ENCODE data around the gene ALG14.
A peak's percentile ranks its signal among the peaks of the same experiment; 100 is the strongest.
"Not testable (repeated sequence)": the region's sequence is repeated elsewhere in the genome, so short reads cannot be mapped to it uniquely, and the experiment has no call there.

The ALG14 gene

DNA sequence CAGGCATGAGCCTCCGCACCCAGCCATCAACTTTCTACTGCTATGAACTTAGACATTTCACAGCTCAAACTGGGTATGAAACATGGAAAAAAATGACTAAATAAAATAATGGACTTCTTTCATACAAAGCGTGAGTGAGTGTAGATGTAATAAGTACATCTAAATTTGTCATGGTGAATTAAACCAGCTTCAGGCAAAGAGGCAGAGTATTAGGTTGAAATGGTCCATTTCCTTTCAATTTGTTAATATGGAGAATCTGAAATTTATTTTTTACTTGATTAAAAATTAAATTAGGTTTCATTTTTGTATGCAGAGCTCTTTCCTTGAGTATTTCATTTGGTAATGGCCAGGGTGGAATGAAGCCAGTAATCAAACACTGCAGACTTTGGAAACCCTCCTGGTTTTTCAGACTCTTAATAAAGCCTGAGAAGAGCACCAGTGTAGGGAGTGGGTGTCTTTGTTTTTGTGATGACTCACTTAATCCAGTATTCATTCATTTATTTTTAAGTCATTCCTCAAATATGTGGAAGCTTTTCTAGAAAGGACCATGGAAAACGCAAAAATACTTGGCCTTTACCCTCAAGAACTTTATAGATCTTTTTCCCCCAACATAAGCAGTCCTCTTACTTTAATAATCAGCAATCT is 49.2 kb downstream of the ALG14 start:
- Mint-ChIP-seq H3K4me1 (peaks cover 40% of the 10 kb centered on the region), H3K27ac (peak overlapping the region; percentile 27 to 94 (median 87)), H3K36me3 (ENCODE audit: low read depth) (peaks cover 50% of the 10 kb centered on the region), H3K9me3 (peaks cover 5% of the 10 kb centered on the region), H3K4me3 (peak overlapping the region in 1 of 3 experiments; percentile 41), H3K27me3 (ENCODE audit: low read depth) (no peaks in the 10 kb centered on the region)
- TF ChIP-seq, protein P1, sequence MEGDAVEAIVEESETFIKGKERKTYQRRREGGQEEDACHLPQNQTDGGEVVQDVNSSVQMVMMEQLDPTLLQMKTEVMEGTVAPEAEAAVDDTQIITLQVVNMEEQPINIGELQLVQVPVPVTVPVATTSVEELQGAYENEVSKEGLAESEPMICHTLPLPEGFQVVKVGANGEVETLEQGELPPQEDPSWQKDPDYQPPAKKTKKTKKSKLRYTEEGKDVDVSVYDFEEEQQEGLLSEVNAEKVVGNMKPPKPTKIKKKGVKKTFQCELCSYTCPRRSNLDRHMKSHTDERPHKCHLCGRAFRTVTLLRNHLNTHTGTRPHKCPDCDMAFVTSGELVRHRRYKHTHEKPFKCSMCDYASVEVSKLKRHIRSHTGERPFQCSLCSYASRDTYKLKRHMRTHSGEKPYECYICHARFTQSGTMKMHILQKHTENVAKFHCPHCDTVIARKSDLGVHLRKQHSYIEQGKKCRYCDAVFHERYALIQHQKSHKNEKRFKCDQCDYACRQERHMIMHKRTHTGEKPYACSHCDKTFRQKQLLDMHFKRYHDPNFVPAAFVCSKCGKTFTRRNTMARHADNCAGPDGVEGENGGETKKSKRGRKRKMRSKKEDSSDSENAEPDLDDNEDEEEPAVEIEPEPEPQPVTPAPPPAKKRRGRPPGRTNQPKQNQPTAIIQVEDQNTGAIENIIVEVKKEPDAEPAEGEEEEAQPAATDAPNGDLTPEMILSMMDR (IDR thresholded peaks at IDR 0.05; ENCODE audit: unreplicated experiment in 3 of 3): no peak

DNA sequence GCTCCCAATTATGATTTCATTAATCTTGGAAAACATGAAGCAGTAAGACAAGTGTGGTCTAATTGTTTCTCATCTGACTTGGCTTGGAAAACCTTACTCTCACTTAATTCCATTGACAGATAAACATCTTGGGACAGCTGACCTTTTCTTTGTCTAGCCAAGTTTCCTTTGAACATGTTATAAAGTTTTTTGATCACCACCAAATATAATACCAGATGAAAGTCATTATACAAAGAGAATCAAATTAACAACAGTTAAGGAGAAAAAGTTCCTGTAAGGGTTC is 50.2 kb downstream of the ALG14 start:
- H3K27ac Mint-ChIP-seq: peak overlapping the region; percentile 80 to 94 (median 88)
- H3K4me1 Mint-ChIP-seq: peaks cover 46% of the 10 kb centered on the region
- H3K27me3 Mint-ChIP-seq (ENCODE audit: low read depth): no peaks in the 10 kb centered on the region
- TF ChIP-seq, protein P1 (IDR thresholded peaks at IDR 0.05; ENCODE audit: unreplicated experiment in 3 of 3): no peak
- peaks cover 5% of the 10 kb centered on the region for H3K9me3 Mint-ChIP-seq
- H3K36me3 Mint-ChIP-seq (ENCODE audit: low read depth): peaks cover 43% of the 10 kb centered on the region
- H3K4me3 Mint-ChIP-seq: no peak overlapping the region

DNA sequence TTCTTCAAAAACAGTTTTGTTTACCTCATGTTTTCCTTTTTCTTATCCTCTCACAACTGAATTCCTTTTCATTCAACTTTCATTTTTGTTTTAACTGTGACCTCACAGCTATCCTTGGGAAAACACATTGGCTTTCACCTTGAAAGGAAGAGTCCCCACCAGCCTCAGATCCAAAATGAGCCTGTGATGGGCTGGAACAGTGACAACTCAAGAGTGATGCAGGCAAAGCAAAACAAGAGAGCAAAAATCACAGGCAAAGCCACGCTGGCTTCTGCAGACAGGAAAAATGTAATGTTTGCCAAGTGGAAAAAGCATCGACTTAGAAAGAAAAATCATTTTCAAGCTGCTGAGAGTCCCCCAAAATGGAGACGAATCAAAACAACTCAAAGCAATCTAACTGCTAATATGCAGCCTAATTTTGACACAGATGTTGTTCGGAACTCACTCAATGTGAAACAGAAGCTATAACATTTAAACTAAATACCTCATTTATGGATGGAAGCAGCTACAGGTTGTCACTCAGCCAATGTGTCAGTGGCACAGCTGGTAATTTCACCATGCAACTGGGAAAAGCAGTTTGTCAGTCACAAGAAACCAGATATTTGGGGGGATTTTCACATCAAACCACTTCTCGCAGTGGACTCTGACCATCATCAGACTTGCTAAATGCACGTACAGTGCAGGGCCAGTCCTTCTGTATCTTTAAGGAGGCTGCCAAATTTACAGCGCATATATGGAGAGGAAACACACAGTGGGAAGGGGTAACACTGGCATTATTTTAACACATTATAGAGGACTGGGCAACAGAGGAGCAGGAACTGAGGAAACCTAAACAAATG is 50.7 kb downstream of the ALG14 start:
- no peaks in the 10 kb centered on the region for H3K27me3 Mint-ChIP-seq (ENCODE audit: low read depth)
- peak overlapping the region; percentile 80 to 94 (median 88) for H3K27ac Mint-ChIP-seq
- TF ChIP-seq, protein P1 (IDR thresholded peaks at IDR 0.05; ENCODE audit: unreplicated experiment in 3 of 3): no peak
- H3K4me3 Mint-ChIP-seq: peak overlapping the region in 2 of 3 experiments; percentile 30 to 35
- H3K4me1 Mint-ChIP-seq: peaks cover 51% of the 10 kb centered on the region
- peaks cover 38% of the 10 kb centered on the region for H3K36me3 Mint-ChIP-seq (ENCODE audit: low read depth)
- peaks cover 5% of the 10 kb centered on the region for H3K9me3 Mint-ChIP-seq

DNA sequence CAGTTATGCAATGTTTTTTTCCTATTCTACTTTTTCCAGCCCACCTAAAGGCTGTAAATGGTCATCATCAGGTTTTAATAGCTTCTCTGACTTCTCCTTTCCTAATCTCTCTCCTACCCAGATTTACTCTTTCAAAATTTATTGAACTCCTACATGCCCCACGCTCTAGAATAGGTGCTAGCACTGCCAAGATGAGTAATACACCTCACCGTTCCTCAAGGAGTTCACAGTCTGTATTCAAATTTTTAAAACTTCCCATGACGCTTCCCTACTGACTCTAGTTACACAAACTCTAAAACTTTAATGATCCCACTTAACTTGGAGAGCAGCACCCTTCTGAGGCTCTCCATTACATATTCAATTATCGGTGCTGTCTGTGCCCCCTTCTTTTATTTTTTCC is 51.6 kb downstream of the ALG14 start:
- Mint-ChIP-seq H3K4me3 (peak overlapping the region in 1 of 3 experiments; percentile 35), H3K27ac (peak overlapping the region; percentile 80 to 94 (median 88)), H3K4me1 (peaks cover 59% of the 10 kb centered on the region), H3K36me3 (ENCODE audit: low read depth) (peaks cover 29% of the 10 kb centered on the region), H3K9me3 (peaks cover 2% of the 10 kb centered on the region), H3K27me3 (ENCODE audit: low read depth) (no peaks in the 10 kb centered on the region)
- TF ChIP-seq, protein P1 (IDR thresholded peaks at IDR 0.05; ENCODE audit: unreplicated experiment in 3 of 3): no peak

DNA sequence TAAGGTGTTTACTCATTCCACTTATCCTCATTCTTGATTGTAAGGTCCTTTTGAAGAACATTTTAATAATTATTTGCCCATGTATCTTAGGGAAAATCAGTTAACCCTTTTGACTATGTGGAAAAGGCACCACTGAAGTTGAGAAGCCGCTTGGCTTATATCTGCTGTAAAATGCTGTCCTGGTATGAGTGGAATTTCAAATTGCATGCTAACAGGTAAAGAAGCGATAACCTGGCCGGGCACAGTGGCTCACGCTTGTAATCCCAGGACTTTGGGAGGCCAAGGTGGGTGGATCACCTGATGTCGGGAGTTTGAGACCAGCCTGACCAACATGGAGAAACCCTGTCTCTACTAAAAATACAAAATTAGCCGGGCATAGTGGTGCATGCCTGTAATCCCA is 53.3 kb downstream of the ALG14 start:
- peaks cover 74% of the 10 kb centered on the region for H3K4me1 Mint-ChIP-seq
- peaks cover 12% of the 10 kb centered on the region for H3K36me3 Mint-ChIP-seq (ENCODE audit: low read depth)
- H3K4me3 Mint-ChIP-seq; H3K27me3 Mint-ChIP-seq (ENCODE audit: low read depth); H3K9me3 Mint-ChIP-seq: not testable (repeated sequence)
- peak overlapping the region; percentile 83 to 96 (median 85) for H3K27ac Mint-ChIP-seq

DNA sequence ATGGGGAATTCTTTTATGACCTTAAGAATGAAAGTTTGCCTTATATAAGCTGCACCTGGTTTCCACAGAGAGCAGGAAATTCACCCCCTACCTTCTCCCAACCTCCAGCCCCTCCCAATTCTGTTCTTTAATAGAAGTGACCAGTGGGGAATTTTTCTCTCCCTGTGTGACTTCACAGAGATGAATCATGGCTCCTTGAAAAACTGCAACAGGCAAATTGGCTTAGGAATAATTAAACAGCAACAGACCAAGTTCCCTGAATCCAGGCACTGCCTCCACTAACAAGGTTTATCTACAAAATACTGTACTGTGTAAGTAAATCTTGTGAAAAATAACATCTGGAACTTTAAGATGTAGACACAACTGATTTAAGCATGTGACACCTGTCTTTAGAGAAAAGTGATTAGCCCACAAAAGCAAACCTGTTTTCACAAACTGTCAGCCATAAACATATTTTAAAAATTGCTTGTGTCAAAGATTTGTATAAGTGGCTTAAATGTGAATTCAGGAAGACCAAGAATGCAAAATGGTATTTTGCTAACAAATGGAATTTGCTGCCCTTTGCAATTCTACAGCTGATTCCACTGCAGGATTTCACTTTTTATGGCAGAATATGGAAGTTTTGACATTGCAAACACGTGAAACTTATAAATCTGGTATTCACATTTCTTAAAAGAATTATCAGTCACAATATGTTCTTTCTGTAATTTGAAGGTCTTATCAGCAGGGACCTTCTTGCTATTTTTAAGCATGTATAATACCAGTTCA is 54.0 kb downstream of the ALG14 start:
- H3K27me3 Mint-ChIP-seq (ENCODE audit: low read depth): no peaks in the 10 kb centered on the region
- TF ChIP-seq, protein P1 (IDR thresholded peaks at IDR 0.05; ENCODE audit: unreplicated experiment in 3 of 3): no peak
- no peaks in the 10 kb centered on the region for H3K9me3 Mint-ChIP-seq
- peak overlapping the region; percentile 83 to 96 (median 85) for H3K27ac Mint-ChIP-seq
- H3K4me1 Mint-ChIP-seq: peaks cover 76% of the 10 kb centered on the region
- peaks cover 5% of the 10 kb centered on the region for H3K36me3 Mint-ChIP-seq (ENCODE audit: low read depth)
- no peak overlapping the region for H3K4me3 Mint-ChIP-seq
